Keratinocyte (primary cell): ENCODE data around the gene WDR6. TPM values are rescaled to one million over a fixed set of nuclear protein-coding genes. Genes with fewer than 3 reads are reported as not detected.

Source experiments
- DNase-seq: peaks from one replicate; pipeline ENCODE4 v3.0.0-alpha.2; 2011; ENCODE audit warnings: low read depth, missing footprints, low spot score
- FAIRE-seq: peaks from 2 replicates; lab custom pipeline; 2011; peaks lifted over from hg19 to GRCh38; lab: Jason Lieb, UNC
- H2AFZ ChIP-seq: 2 replicates; pipeline ENCODE4 v1.6.0; 2012; ENCODE audit warnings: low read length, control low read depth, inconsistent platforms; ENCODE audit not compliant: control insufficient read depth
- H3K27ac ChIP-seq: 2 replicates; pipeline ENCODE4 v1.5.1; 2011; ENCODE audit warnings: low read length; ENCODE audit not compliant: control insufficient read depth, insufficient read depth
- H3K27me3 ChIP-seq: 3 replicates; pipeline ENCODE4 v1.6.0; 2011; ENCODE audit warnings: low read length; ENCODE audit not compliant: control insufficient read depth, insufficient read depth; ENCODE audit errors: extremely low read depth
- H3K36me3 ChIP-seq, 2 experiments: 2 replicates in 1 of 2; 3 replicates in 1 of 2; pipeline ENCODE4 v1.5.1; 2011; ENCODE audit warnings: low read length in 2 of 2, mild to moderate bottlenecking in 1 of 2; ENCODE audit not compliant: control insufficient read depth in 2 of 2, insufficient read depth in 2 of 2; ENCODE audit errors: extremely low read depth in 1 of 2
- H3K4me1 ChIP-seq: 3 replicates; pipeline ENCODE4 v1.5.1; 2011; ENCODE audit warnings: low read length; ENCODE audit not compliant: control insufficient read depth, insufficient read depth; ENCODE audit errors: extremely low read depth
- H3K4me2 ChIP-seq: 3 replicates; pipeline ENCODE4 v1.6.0; 2011; ENCODE audit warnings: low read depth, low read length; ENCODE audit not compliant: control insufficient read depth, insufficient read depth; ENCODE audit errors: extremely low read depth
- H3K4me3 ChIP-seq, 3 experiments: fragments of 200-600 bp in 1 of 3; sonication (generic) in 1 of 3; 2 replicates in 2 of 3; 3 replicates in 1 of 3; pipeline ENCODE4 v1.5.1; 2011 to 2016; ENCODE audit warnings: low read length in 3 of 3, mild to moderate bottlenecking in 3 of 3, control low read depth in 2 of 3, inconsistent platforms in 1 of 3, low read depth in 1 of 3, mixed read lengths in 1 of 3, mixed run types in 1 of 3, moderate library complexity in 1 of 3; ENCODE audit not compliant: control insufficient read depth in 2 of 3, insufficient read depth in 2 of 3; ENCODE audit errors: extremely low read depth in 1 of 3
- H3K79me2 ChIP-seq: 2 replicates; pipeline ENCODE4 v1.6.0; 2012; ENCODE audit warnings: low read length; ENCODE audit not compliant: control insufficient read depth, insufficient read depth
- H3K9ac ChIP-seq: 3 replicates; pipeline ENCODE4 v1.6.0; 2011; ENCODE audit warnings: low read length; ENCODE audit not compliant: control insufficient read depth, insufficient read depth; ENCODE audit errors: extremely low read depth
- H3K9me1 ChIP-seq: 3 replicates; pipeline ENCODE4 v1.6.0; 2011; ENCODE audit warnings: low read length; ENCODE audit not compliant: control insufficient read depth, insufficient read depth; ENCODE audit errors: extremely low read depth
- H3K9me3 ChIP-seq: 2 replicates; pipeline ENCODE4 v1.5.1; 2012; ENCODE audit warnings: low read depth, low read length; ENCODE audit not compliant: control insufficient read depth
- H4K20me1 ChIP-seq: 3 replicates; pipeline ENCODE4 v1.6.0; 2011; ENCODE audit warnings: low read length; ENCODE audit not compliant: control insufficient read depth, insufficient read depth; ENCODE audit errors: extremely low read depth
- EZH2 ChIP-seq: IDR thresholded peaks from one replicate; pipeline ENCODE4 v1.6.1; 2012; ENCODE audit warnings: inconsistent platforms, mild to moderate bottlenecking, low read length, moderate library complexity
- dilution Hi-C: fragments of 300-500 bp; cut with MboI; formaldehyde crosslinking; loops from one replicate; pipeline ENCODE4 v1.7.0; 2020; ENCODE audit warnings: low sequenced_read_pairs; ENCODE audit not compliant: extremely low pct_ligation_motif_present
- polyA plus RNA-seq, 5 experiments: library from polyadenylated mRNA; depleted of rRNA in 3 of 5; stranded (reverse) in 3 of 5; stranded (forward) in 1 of 5; unstranded in 1 of 5; fragments of >200 nt; gene quantifications; 1 replicate in 1 of 5; 2 replicates in 3 of 5; 3 replicates in 1 of 5; pipeline versions ENCODE4 v1.2.1 to v1.2.3, GENCODE V29; 2011 to 2012; ENCODE audit warnings: missing spikeins in 2 of 5, low read depth in 1 of 5, low replicate concordance in 1 of 5
- TF ChIP-seq, protein P1 (sequence below), 3 experiments: IDR thresholded peaks in 1 of 3; conservative IDR thresholded peaks in 1 of 3; optimal IDR thresholded peaks in 1 of 3; 2 replicates in 2 of 3; 3 replicates in 1 of 3; pipeline versions ENCODE3 to v1.5.1; 2011; ENCODE audit warnings: low read length in 3 of 3, mild to moderate bottlenecking in 3 of 3, moderate library complexity in 2 of 3, control low read depth in 1 of 3, inconsistent platforms in 1 of 3; ENCODE audit not compliant: insufficient read depth in 2 of 3; ENCODE audit errors: extremely low read depth in 1 of 3

WDR6 gene
- polyA plus RNA-seq, 1 donor (not counting 4 experiments of a cell fraction or from before 2014, with no cell fraction given): 61.5 TPM

DNA sequence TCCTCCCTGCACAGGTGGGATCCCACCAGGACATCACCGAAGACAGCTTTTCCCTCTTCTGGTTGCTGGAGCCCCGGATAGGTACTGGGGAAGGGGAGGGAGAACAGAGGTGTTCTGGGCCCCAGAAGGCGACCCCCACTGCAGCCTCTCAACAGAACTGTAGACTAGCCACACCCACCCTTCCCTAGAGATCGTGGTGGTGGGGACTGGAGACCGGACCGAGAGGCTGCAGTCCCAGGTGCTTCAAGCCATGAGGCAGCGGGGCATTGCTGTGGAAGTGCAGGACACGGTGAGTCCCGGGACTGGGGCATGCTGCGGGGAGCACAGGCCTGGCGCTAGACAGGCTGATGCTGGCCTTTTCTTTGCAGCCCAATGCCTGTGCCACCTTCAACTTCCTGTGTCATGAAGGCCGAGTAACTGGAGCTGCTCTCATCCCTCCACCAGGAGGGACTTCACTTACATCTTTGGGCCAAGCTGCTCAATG, 15.5 kb downstream of the WDR6 start:
- peaks cover 29 to 41% of the 10 kb centered on the region in 2 experiments for H3K36me3 ChIP-seq
- no peaks in the 10 kb centered on the region for H3K9me3 ChIP-seq
- no peaks in the 10 kb centered on the region for H3K9me1 ChIP-seq
- dilution Hi-C loops: no loop called here
- H3K9ac ChIP-seq: peak overlapping the region; percentile 90
- DNase-seq (no peak), FAIRE-seq (no peak)
- TF ChIP-seq EZH2: no peak
- TF ChIP-seq, protein P1, sequence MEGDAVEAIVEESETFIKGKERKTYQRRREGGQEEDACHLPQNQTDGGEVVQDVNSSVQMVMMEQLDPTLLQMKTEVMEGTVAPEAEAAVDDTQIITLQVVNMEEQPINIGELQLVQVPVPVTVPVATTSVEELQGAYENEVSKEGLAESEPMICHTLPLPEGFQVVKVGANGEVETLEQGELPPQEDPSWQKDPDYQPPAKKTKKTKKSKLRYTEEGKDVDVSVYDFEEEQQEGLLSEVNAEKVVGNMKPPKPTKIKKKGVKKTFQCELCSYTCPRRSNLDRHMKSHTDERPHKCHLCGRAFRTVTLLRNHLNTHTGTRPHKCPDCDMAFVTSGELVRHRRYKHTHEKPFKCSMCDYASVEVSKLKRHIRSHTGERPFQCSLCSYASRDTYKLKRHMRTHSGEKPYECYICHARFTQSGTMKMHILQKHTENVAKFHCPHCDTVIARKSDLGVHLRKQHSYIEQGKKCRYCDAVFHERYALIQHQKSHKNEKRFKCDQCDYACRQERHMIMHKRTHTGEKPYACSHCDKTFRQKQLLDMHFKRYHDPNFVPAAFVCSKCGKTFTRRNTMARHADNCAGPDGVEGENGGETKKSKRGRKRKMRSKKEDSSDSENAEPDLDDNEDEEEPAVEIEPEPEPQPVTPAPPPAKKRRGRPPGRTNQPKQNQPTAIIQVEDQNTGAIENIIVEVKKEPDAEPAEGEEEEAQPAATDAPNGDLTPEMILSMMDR (optimal IDR thresholded peaks at IDR 0.05 in 1 of 3, IDR thresholded peaks at IDR 0.05 in 1 of 3, conservative IDR thresholded peaks at IDR 0.05 in 1 of 3; ENCODE audit: extremely low read depth in 1 of 3, insufficient read depth in 2 of 3, low read length in 3 of 3): no peak
- H3K27me3 ChIP-seq: no peaks in the 10 kb centered on the region
- H3K79me2 ChIP-seq: peaks cover 66% of the 10 kb centered on the region
- peak overlapping the region; percentile 91 for H3K27ac ChIP-seq
- peak overlapping the region; percentile 43 for H2AFZ ChIP-seq
- peaks cover 4% of the 10 kb centered on the region for H4K20me1 ChIP-seq
- H3K4me3 ChIP-seq: peak overlapping the region; percentile 80 to 97 (median 93)
- peak overlapping the region; percentile 99 for H3K4me2 ChIP-seq
- peaks cover 34% of the 10 kb centered on the region for H3K4me1 ChIP-seq

DNA sequence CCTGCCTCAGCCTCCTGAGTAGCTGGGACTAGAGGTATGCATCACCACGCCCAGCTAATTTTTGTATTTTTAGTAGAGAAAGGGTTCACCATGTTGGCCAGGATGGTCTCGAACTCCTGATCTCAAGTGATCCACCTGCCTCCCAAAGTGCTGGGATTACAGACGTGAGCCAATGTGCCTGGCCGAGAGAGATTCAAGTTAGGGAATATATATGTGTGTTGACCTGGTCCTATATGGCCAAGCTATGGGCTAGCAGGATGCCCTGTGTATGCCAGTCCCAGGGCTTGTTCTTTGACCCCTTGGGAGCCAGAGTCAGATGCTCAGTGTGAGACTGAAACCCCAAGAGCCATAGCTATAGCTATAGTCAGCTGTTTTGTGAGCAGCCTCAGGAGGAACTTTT, 16.6 kb downstream of the WDR6 start:
- Histone ChIP-seq H3K9me3 (no peaks in the 10 kb centered on the region), H3K27me3 (no peaks in the 10 kb centered on the region), H3K79me2 (peaks cover 77% of the 10 kb centered on the region), H3K9me1 (peaks cover 3% of the 10 kb centered on the region), H3K27ac (no peak overlapping the region), H3K36me3 (peaks cover 29 to 52% of the 10 kb centered on the region in 2 experiments), H3K4me3 (no peak overlapping the region), H3K4me1 (peaks cover 42% of the 10 kb centered on the region), H3K4me2 (no peak overlapping the region), H2AFZ (no peak overlapping the region), H3K9ac (no peak overlapping the region), H4K20me1 (peaks cover 4% of the 10 kb centered on the region)
- DNase-seq (no peak), FAIRE-seq (no peak)
- dilution Hi-C loops: no loop called here
- TF ChIP-seq, protein P1 (optimal IDR thresholded peaks at IDR 0.05 in 1 of 3, IDR thresholded peaks at IDR 0.05 in 1 of 3, conservative IDR thresholded peaks at IDR 0.05 in 1 of 3; ENCODE audit: extremely low read depth in 1 of 3, insufficient read depth in 2 of 3, low read length in 3 of 3): no peak
- TF ChIP-seq EZH2: no peak
